ENCODE measurements around the gene LARGE1. TPM values are rescaled to one million over a fixed set of nuclear protein-coding genes. Genes with fewer than 3 reads are reported as not detected.

LARGE1 gene
- total and polyA plus RNA-seq, 5 donors from 2014 or later = not detected

DNA sequence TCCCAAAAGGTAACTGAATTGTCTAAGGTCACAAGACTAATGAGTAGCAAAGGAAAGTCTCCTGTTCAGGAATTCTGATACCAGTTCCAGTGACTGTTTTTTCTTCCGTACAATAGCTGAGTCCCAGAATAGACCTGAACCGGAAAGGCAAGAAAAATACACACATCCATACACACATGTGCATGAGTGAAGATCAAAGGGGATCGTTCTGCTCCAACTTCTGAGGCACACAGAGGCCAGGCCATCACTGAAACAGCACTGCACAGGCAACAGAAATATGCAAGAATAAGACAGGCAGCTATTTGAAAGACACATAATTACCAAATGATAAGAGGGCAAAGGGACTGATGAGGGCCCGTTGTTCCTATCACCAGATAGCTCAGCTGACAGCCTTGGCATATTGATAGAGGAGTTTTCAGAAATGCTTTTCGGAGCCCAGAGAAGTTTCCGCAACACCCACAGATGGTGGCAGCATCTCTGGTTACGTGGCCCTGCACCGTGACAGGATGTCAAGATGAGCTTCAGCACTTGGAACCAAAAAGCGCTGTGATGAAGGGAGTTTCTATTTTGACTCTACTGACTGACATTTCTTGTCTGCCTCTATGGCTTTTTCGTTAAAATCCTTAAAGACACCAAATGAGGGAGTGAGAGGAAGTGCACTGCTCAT is 280.6 kb downstream of the LARGE1 start:
- Histone ChIP-seq H3K27ac (ENCODE audit: insufficient read depth, low read length, poor library complexity, severe bottlenecking) (no peak overlapping the region), H3K9me3 (ENCODE audit: control insufficient read depth in 2 of 2, low read length in 2 of 2) (no peaks in the 10 kb centered on the region), H3K27me3 (ENCODE audit: control insufficient read depth, insufficient read depth, low read length) (no peaks in the 10 kb centered on the region), H3K4me1 (ENCODE audit: control insufficient read depth, insufficient read depth, low read length, poor library complexity, severe bottlenecking) (no peaks in the 10 kb centered on the region), H3K4me3 (ENCODE audit: low read depth, low read length) (no peak overlapping the region), H3K36me3 (ENCODE audit: control insufficient read depth, insufficient read depth, low read length) (no peaks in the 10 kb centered on the region)
- no peak for DNase-seq
- no peaks in the 10 kb centered on the region for H3K36me3 Mint-ChIP-seq
- no peak for ATAC-seq (ENCODE audit: low read depth in 2 of 2)
- H3K9me3 Mint-ChIP-seq = peaks cover 0 to 14% (median 5%) of the 10 kb centered on the region in 7 donors
- no peak overlapping the region for H3K27ac Mint-ChIP-seq
- no peak overlapping the region for H3K4me3 Mint-ChIP-seq
- peaks cover 6% of the 10 kb centered on the region for H3K27me3 Mint-ChIP-seq
- no peaks in the 10 kb centered on the region for H3K4me1 Mint-ChIP-seq

DNA sequence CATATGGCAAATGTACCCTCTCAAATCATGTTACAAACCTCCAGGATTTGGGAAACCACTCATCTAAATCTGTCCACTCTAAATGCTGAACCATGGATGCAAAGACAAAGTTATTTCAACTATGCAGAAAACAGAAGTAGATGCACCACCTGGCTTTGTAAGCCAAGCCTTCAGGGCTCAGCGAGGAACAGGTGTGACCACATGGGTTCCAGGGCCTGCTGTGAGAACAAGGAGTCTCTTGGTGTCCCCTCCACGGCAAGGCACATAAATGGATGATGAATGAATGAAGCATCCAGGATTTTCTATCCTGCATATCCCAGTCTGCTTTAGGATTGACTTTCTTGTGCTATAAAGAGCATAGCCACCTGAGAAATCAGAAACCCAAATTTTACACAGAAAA is 284.5 kb downstream of the LARGE1 start:
- no peaks in the 10 kb centered on the region for H3K27me3 ChIP-seq (ENCODE audit: control insufficient read depth, insufficient read depth, low read length)
- no peaks in the 10 kb centered on the region for H3K36me3 Mint-ChIP-seq

DNA sequence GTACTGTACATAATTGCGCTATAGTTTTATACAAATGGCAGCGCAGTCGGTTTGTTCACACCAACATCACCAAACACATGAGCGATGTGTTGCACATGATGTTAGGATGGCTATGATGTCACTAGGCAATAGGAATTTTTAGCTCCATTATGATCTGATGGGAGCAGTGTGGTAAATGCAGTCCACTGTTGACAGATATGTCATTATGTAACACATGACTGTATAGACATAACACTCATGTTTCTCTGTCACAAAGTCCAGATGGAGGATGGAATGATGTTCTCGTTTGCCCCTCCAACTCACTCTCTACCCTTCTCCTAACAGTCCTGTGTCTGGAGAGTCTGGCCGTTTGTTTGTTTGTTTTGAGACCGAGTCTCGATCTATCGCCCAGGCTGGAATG is 288.5 kb downstream of the LARGE1 start:
- Histone ChIP-seq H3K4me3 (ENCODE audit: low read depth, low read length) (no peak overlapping the region), H3K9me3 (ENCODE audit: control insufficient read depth in 2 of 2, low read length in 2 of 2) (no peaks in the 10 kb centered on the region), H3K27ac (ENCODE audit: insufficient read depth, low read length, poor library complexity, severe bottlenecking) (no peak overlapping the region), H3K36me3 (ENCODE audit: control insufficient read depth, insufficient read depth, low read length) (no peaks in the 10 kb centered on the region), H3K27me3 (ENCODE audit: control insufficient read depth, insufficient read depth, low read length) (no peaks in the 10 kb centered on the region), H3K4me1 (ENCODE audit: control insufficient read depth, insufficient read depth, low read length, poor library complexity, severe bottlenecking) (no peaks in the 10 kb centered on the region)
- Mint-ChIP-seq H3K4me3 (no peak overlapping the region), H3K27me3 (no peaks in the 10 kb centered on the region), H3K27ac (no peak overlapping the region), H3K9me3 (peaks cover under 1 to 18% (median 9%) of the 10 kb centered on the region in 7 donors), H3K4me1 (no peaks in the 10 kb centered on the region), H3K36me3 (no peaks in the 10 kb centered on the region)
- ATAC-seq (ENCODE audit: low read depth in 2 of 2) (no peak), DNase-seq (no peak)

More for the DNA sequence above, 284.5 kb downstream of the LARGE1 start:
- H3K27ac ChIP-seq (ENCODE audit: insufficient read depth, low read length, poor library complexity, severe bottlenecking) = no peak overlapping the region
- Mint-ChIP-seq H3K27ac (no peak overlapping the region), H3K9me3 (peaks cover 0 to 9% (median 3%) of the 10 kb centered on the region in 7 donors), H3K27me3 (no peaks in the 10 kb centered on the region), H3K4me3 (no peak overlapping the region), H3K4me1 (no peaks in the 10 kb centered on the region)
- no peaks in the 10 kb centered on the region for H3K4me1 ChIP-seq (ENCODE audit: control insufficient read depth, insufficient read depth, low read length, poor library complexity, severe bottlenecking)
- no peaks in the 10 kb centered on the region for H3K9me3 ChIP-seq (ENCODE audit: control insufficient read depth in 2 of 2, low read length in 2 of 2)
- DNase-seq = no peak
- H3K4me3 ChIP-seq (ENCODE audit: low read depth, low read length) = no peak overlapping the region
- ATAC-seq (ENCODE audit: low read depth in 2 of 2) = no peak
- H3K36me3 ChIP-seq (ENCODE audit: control insufficient read depth, insufficient read depth, low read length) = no peaks in the 10 kb centered on the region

DNA sequence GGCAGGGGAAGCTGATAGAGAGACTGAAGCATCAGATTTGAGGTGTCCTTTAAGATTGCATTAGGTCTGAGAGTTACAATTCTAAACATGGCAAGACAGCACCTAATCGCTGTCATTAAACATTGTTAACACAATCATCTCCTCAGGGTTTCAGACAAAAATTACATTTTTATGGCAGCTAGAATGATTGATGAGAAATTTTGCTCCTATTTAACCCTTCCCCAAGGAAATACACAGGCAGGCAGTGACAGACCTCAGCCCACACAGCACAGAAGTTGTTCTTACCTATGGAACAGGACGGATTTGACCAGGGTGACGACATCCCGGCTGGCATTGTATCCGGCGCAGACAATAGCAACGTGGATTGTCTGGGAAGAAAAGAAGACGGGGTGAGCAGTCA is 294.3 kb downstream of the LARGE1 start:
- Histone ChIP-seq H3K36me3 (ENCODE audit: control insufficient read depth, insufficient read depth, low read length) (no peaks in the 10 kb centered on the region), H3K4me3 (ENCODE audit: low read depth, low read length) (no peak overlapping the region), H3K9me3 (ENCODE audit: control insufficient read depth in 2 of 2, low read length in 2 of 2) (no peaks in the 10 kb centered on the region), H3K27me3 (ENCODE audit: control insufficient read depth, insufficient read depth, low read length) (no peaks in the 10 kb centered on the region), H3K27ac (ENCODE audit: insufficient read depth, low read length, poor library complexity, severe bottlenecking) (no peak overlapping the region), H3K4me1 (ENCODE audit: control insufficient read depth, insufficient read depth, low read length, poor library complexity, severe bottlenecking) (no peaks in the 10 kb centered on the region)
- H3K27me3 Mint-ChIP-seq = no peaks in the 10 kb centered on the region
- H3K27ac Mint-ChIP-seq = no peak overlapping the region
- H3K4me3 Mint-ChIP-seq = no peak overlapping the region
- H3K9me3 Mint-ChIP-seq = peaks cover 0 to 12% (median 9%) of the 10 kb centered on the region in 7 donors
- H3K36me3 Mint-ChIP-seq = no peaks in the 10 kb centered on the region
- DNase-seq (no peak), ATAC-seq (ENCODE audit: low read depth in 2 of 2) (no peak)
- H3K4me1 Mint-ChIP-seq = no peaks in the 10 kb centered on the region

DNA sequence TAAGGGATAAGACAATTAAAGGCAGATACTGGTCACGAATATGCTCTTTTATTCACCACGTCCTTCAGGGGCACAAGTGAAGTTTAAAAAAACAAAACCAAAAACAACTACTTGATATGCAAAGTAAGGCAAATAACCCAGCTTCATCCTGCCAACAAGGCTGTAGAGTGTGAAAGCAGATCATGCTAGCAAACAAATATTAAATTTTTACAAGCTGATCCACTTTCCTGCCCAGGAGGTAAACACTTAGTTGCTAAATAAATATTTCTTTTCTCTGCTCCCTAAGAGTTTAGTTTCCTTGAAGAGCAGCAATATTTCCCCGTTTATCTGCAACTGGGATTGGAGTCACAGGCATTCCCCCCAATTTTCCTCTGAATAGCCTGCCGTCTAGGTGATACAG is 300.2 kb downstream of the LARGE1 start:
- ATAC-seq (ENCODE audit: low read depth in 2 of 2) = no peak
- H3K36me3 Mint-ChIP-seq = no peaks in the 10 kb centered on the region
- no peak overlapping the region for H3K27ac Mint-ChIP-seq
- H3K9me3 Mint-ChIP-seq = peaks cover 0 to 3% (median 0%) of the 10 kb centered on the region in 7 donors
- no peaks in the 10 kb centered on the region for H3K9me3 ChIP-seq (ENCODE audit: control insufficient read depth in 2 of 2, low read length in 2 of 2)
- no peaks in the 10 kb centered on the region for H3K36me3 ChIP-seq (ENCODE audit: control insufficient read depth, insufficient read depth, low read length)
- H3K4me1 Mint-ChIP-seq = no peaks in the 10 kb centered on the region
- no peak overlapping the region for H3K4me3 Mint-ChIP-seq
- H3K27ac ChIP-seq (ENCODE audit: insufficient read depth, low read length, poor library complexity, severe bottlenecking) = no peak overlapping the region
- no peaks in the 10 kb centered on the region for H3K27me3 ChIP-seq (ENCODE audit: control insufficient read depth, insufficient read depth, low read length)
- no peaks in the 10 kb centered on the region for H3K27me3 Mint-ChIP-seq
- H3K4me1 ChIP-seq (ENCODE audit: control insufficient read depth, insufficient read depth, low read length, poor library complexity, severe bottlenecking) = no peaks in the 10 kb centered on the region
- no peak for DNase-seq
- H3K4me3 ChIP-seq (ENCODE audit: low read depth, low read length) = no peak overlapping the region

DNA sequence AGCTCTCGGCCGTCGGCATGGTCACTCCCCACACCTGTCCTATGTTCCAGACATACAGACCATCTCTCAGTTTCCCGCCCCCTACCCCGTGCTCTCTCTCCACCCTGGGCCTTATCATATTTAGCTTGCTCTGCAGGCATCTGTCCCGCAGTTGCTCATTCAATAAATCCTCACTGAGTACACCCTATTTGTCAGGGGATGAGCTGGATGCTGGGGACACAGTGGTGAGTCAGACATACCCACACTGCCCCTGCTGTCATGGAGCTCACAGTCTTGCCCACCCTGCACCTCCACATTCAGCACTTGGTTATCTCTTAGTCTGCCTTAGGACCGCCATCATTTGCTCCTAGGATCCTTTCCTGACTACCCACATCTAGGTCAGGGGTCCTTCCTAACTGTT is 313.8 kb downstream of the LARGE1 start:
- no peak overlapping the region for H3K27ac ChIP-seq (ENCODE audit: insufficient read depth, low read length, poor library complexity, severe bottlenecking)
- H3K4me1 ChIP-seq (ENCODE audit: control insufficient read depth, insufficient read depth, low read length, poor library complexity, severe bottlenecking) = no peaks in the 10 kb centered on the region
- Mint-ChIP-seq H3K9me3 (peaks cover 0 to 7% (median 3%) of the 10 kb centered on the region in 7 donors), H3K27ac (no peak overlapping the region), H3K4me1 (no peaks in the 10 kb centered on the region), H3K4me3 (no peak overlapping the region), H3K36me3 (no peaks in the 10 kb centered on the region), H3K27me3 (no peaks in the 10 kb centered on the region)
- no peak for ATAC-seq (ENCODE audit: low read depth in 2 of 2)
- no peaks in the 10 kb centered on the region for H3K36me3 ChIP-seq (ENCODE audit: control insufficient read depth, insufficient read depth, low read length)
- no peak overlapping the region for H3K4me3 ChIP-seq (ENCODE audit: low read depth, low read length)
- H3K27me3 ChIP-seq (ENCODE audit: control insufficient read depth, insufficient read depth, low read length) = no peaks in the 10 kb centered on the region
- H3K9me3 ChIP-seq (ENCODE audit: control insufficient read depth in 2 of 2, low read length in 2 of 2) = no peaks in the 10 kb centered on the region
- DNase-seq = no peak

DNA sequence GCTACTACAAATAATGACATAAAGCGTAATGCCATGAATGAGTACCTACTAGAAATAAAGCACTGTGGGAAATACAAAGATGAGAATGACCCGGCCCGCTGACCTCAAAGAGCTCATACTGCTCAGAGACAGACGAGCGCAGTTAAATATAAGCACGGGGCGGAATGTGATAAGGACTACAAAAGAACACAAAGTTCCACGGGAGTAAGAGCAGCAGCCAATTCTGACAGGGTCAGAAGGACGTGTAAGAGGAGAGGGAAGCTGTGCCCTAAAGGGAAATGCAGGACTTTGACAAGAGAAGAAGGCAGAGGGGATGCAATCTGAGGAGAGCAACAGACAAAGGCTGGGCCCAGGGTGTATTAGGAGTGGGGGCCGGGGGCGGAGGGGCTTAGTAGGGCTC is 314.6 kb downstream of the LARGE1 start:
- no peaks in the 10 kb centered on the region for H3K27me3 ChIP-seq (ENCODE audit: control insufficient read depth, insufficient read depth, low read length)
- no peak overlapping the region for H3K4me3 ChIP-seq (ENCODE audit: low read depth, low read length)
- no peaks in the 10 kb centered on the region for H3K36me3 ChIP-seq (ENCODE audit: control insufficient read depth, insufficient read depth, low read length)
- H3K4me1 ChIP-seq (ENCODE audit: control insufficient read depth, insufficient read depth, low read length, poor library complexity, severe bottlenecking) = no peaks in the 10 kb centered on the region
- no peaks in the 10 kb centered on the region for H3K4me1 Mint-ChIP-seq
- no peaks in the 10 kb centered on the region for H3K27me3 Mint-ChIP-seq
- H3K27ac Mint-ChIP-seq = no peak overlapping the region
- no peak overlapping the region for H3K4me3 Mint-ChIP-seq
- H3K27ac ChIP-seq (ENCODE audit: insufficient read depth, low read length, poor library complexity, severe bottlenecking) = no peak overlapping the region
- H3K9me3 Mint-ChIP-seq = peaks cover 0 to 7% (median 3%) of the 10 kb centered on the region in 7 donors
- no peaks in the 10 kb centered on the region for H3K9me3 ChIP-seq (ENCODE audit: control insufficient read depth in 2 of 2, low read length in 2 of 2)
- ATAC-seq (ENCODE audit: low read depth in 2 of 2) (no peak), DNase-seq (no peak)
- no peaks in the 10 kb centered on the region for H3K36me3 Mint-ChIP-seq

DNA sequence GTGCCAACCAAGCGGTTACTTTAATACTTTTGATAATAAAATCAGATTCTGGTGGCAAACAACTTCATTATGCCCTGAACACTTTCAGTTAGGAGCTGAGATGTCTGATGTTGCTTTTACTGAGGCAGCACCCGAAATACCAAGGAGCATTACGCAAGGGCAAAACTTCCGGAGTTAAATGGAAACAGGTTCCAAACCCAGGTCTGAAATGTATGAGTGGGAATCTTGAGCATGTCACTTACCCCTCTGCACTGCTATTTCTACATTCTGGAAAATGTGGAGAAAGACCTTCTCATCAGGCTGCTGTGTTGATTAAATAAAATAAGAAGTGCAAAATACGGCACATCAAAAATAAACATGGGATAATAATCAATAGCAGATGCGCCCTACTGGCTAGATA is 315.1 kb downstream of the LARGE1 start:
- H3K4me1 Mint-ChIP-seq = no peaks in the 10 kb centered on the region
- no peak overlapping the region for H3K4me3 Mint-ChIP-seq

More for the DNA sequence above, 315.1 kb downstream of the LARGE1 start:
- Histone ChIP-seq H3K4me1 (ENCODE audit: control insufficient read depth, insufficient read depth, low read length, poor library complexity, severe bottlenecking) (no peaks in the 10 kb centered on the region), H3K4me3 (ENCODE audit: low read depth, low read length) (no peak overlapping the region), H3K9me3 (ENCODE audit: control insufficient read depth in 2 of 2, low read length in 2 of 2) (no peaks in the 10 kb centered on the region), H3K36me3 (ENCODE audit: control insufficient read depth, insufficient read depth, low read length) (no peaks in the 10 kb centered on the region), H3K27me3 (ENCODE audit: control insufficient read depth, insufficient read depth, low read length) (no peaks in the 10 kb centered on the region), H3K27ac (ENCODE audit: insufficient read depth, low read length, poor library complexity, severe bottlenecking) (no peak overlapping the region)
- no peak overlapping the region for H3K27ac Mint-ChIP-seq
- peaks cover 1 to 8% (median 4%) of the 10 kb centered on the region in 7 donors for H3K9me3 Mint-ChIP-seq
- DNase-seq (no peak), ATAC-seq (ENCODE audit: low read depth in 2 of 2) (no peak)
- no peaks in the 10 kb centered on the region for H3K36me3 Mint-ChIP-seq
- no peaks in the 10 kb centered on the region for H3K27me3 Mint-ChIP-seq

Measured in CD4-positive, CD25-positive, alpha-beta regulatory T cell (primary cell).